ENCODE results near the gene TMUB1.

Gene TMUB1

DNA sequence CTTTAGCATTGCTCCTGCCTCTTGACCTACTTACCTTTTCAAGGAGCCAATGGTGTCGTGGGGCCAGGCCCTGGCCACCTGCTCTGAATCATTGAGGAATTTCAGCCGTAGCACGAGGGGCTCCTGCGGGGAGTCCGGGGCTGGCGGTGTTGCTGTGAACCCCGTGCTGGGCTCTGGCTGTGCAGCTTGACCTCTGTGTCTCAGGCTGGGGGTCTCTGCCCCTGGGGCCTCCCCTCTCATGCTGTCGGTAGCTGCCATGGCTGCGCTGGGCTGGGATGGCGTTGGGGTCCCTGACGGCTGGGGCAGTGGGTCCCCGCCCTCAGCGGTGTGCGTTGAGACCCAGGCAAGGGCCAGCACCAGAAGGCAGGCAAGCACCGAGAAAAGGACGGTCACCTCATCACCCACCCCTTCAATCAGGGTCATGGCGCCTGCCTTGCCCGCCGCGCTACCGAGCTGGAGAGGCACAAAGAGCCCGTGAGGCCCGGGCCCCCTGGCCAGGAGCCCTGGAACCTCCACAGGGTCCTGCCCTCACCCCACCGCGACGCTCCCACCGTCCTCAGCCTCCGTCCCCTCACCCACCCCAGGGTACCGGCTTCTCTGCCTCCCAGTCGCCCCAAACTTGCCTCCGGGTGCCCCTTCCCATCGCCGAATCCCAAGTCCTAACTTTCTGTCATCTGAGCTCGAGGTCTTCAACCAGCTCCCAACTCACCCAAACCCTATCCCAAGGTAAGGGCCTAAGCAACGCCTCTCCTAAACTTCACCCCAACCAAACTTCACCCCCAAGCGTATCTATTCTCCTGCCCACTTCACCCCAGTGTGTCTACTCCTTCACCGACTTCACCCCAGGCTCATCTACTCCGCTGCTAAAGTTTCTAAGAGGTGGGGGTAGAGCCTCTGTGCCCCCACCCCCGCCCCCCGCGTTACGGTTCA lies 887 bp downstream of the TMUB1 start:
- no peak for DNase-seq

GRCh38 chr7:151081170-151082101 lies 1.9 kb downstream of the TMUB1 start:
- no peak for DNase-seq

DNA sequence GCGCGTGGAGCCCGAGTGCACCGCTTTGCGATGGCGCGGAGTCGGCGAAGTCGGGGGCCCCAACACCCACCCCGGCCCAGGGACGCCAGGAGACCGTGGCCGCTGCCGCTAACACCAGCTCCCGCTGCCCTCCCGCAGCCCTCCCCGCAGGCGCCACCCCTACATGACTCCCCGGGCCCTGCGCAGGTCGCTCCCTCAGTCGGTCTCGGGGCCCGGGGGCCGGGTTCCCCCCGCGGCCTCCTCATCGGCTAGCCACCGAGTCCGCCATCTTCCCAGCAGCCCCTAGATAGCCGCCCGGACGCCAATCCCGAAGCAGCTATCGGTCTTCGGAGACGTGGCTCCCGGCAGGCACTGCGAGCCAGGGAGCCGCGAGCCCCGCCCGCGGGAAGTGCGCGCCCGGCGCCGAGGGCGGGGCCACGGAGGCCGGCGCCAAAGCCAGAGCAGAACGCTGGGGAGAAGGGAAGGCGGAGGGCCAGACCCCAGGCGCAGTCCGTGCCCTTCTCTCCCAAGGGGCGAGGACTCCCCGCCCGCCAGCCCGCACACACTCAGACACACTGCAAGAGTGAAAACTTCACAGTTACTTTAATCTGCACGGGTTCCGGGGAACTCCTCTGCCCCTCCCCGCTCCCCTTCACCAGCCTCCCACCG lies 2.6 kb downstream of the TMUB1 start, which contains the start of gene FASTK:
TSS of gene FASTK (minus strand) at position 288 of the 648 bp plus-strand sequence. CDS start at position 245, 43 bp downstream.
- peak; percentile 91 for DNase-seq

- no peak for DNase-seq
Measured at GRCh38 chr7:151080067-151080521, 3.2 kb downstream of the TMUB1 start.

GRCh38 chr7:151079199-151079910 lies 3.9 kb downstream of the TMUB1 start:
- no peak for DNase-seq

DNA sequence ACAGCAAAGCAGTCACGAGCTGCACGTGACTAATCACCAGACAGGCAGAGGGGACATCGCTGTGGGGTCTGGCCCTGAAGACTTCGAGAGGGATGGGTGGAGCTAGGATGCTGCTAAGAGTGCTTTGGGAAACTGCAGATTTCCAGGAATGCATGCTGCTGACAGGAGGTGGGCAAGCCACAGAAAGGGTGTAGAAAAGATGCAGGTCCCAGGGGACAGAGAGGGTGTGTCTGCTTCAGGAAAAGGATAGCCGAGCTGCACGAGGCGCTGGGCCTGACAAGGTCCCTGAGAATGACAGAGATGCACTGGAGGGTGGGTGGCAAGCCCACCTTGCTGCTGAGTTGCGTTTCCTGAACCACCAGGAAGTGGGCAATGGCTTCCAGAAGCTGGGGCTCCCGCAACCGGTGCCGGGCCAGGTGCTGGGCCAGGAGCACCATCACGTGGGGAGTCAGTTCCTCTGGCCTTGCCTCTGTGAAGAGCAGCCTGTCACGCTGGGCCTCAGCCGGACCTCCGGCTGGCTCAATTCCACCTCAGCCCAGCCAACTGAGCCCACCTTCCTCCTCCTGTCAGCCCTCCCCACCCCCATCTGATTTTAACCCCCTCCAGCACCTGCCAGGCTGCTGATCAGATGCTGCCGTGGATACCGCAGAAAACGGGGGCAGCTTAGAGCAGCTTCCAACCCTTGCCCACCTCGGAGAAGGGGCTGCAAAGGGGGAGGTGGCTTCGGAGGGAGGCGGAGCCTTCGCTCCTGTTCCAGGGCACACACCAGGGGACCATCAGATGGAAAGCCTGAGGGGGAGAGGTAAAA lies 4.9 kb downstream of the TMUB1 start:
- no peak for DNase-seq

- DNase-seq = no peak
Measured at GRCh38 chr7:151077705-151078232, 5.5 kb downstream of the TMUB1 start.

- DNase-seq = no peak
Measured at GRCh38 chr7:151076863-151077704, 6.2 kb downstream of the TMUB1 start.

- DNase-seq = no peak
Measured at GRCh38 chr7:151075978-151076426, 7.3 kb downstream of the TMUB1 start.

GRCh38 chr7:151075662-151075971 lies 7.7 kb downstream of the TMUB1 start:
- no peak for DNase-seq

- DNase-seq = no peak
Measured at GRCh38 chr7:151074817-151075661, 8.3 kb downstream of the TMUB1 start.

GRCh38 chr7:151073990-151074389 lies 9.3 kb downstream of the TMUB1 start:
- no peak for DNase-seq

DNA sequence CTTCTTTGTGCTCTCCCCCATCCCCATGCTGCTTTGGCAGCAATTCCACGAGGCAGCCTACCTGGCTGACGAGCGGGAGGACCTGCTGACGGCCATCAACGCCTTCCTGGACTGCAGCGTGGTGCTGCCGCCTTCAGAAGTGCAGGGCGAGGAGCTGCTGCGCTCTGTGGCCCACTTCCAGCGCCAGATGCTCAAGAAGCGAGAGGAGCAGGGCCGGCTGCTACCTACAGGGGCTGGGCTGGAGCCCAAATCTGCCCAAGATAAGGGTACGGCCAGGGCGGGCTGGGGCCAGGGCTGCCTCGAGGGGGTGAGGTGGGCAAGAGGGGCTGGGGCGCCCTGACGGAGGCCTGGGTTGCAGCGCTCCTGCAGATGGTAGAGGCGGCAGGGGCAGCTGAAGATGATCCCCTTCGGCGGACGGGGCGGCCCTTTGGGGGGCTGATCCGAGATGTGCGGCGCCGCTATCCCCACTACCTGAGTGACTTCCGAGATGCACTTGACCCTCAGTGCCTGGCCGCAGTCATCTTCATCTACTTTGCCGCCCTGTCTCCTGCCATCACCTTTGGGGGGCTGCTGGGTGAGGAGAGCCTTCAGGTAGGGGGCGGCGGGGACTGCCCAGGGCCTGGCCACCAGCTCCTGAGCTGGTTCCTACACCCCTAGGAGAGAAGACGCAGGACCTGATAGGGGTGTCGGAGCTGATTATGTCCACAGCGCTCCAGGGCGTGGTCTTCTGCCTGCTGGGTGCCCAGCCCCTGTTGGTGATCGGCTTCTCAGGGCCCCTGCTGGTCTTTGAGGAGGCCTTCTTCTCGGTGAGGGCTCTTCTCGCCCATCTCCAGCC lies 12.0 kb downstream of the TMUB1 start:
- no peak for DNase-seq

GRCh38 chr7:151070574-151070960 lies 12.7 kb downstream of the TMUB1 start:
- DNase-seq = no peak

GRCh38 chr7:151069841-151070573 lies 13.3 kb downstream of the TMUB1 start:
- DNase-seq = no peak

- DNase-seq = no peak
Measured at GRCh38 chr7:151068069-151068773, 15.1 kb downstream of the TMUB1 start.

Measured in CD4-positive, alpha-beta T cell treated with Interleukin-1 beta for 1 hour (primary cell).